Spleen (tissue), 11 donors: ENCODE results near the gene FBXO31. TPM values are rescaled to one million over a fixed set of nuclear protein-coding genes. Genes with fewer than 3 reads are reported as not detected.
"Not testable (repeated sequence)": the region's sequence is repeated elsewhere in the genome, so short reads cannot be mapped to it uniquely, and the experiment has no call there.

ENCODE experiments used
- DNase-seq: peaks from one replicate; pipeline ENCODE4 v3.0.0-alpha.2; 2020
- H3K27ac ChIP-seq, 8 donors: fragments of 200-600 bp; sonication (generic) in 7 of 8; 1 replicate in 4 of 8; 2 replicates in 4 of 8; pipeline versions ENCODE4 v1.5.0 to v1.8.0; 2016 to 2021; ENCODE audit warnings: inconsistent platforms in 4 of 8, mild to moderate bottlenecking in 4 of 8, moderate library complexity in 1 of 8
- H3K27me3 ChIP-seq, 7 donors: fragments of 200-600 bp; sonication (generic) in 6 of 7; replicated peaks in 1 of 7; 1 replicate in 4 of 7; 2 replicates in 3 of 7; pipeline versions ENCODE4 v1.5.0 to v1.8.0; 2016 to 2021; ENCODE audit warnings: inconsistent platforms in 3 of 7, mild to moderate bottlenecking in 1 of 7
- H3K36me3 ChIP-seq, 6 donors: fragments of 200-600 bp; sonication (generic) in 5 of 6; 1 replicate in 4 of 6; 2 replicates in 2 of 6; pipeline versions ENCODE4 v1.5.0 to v1.8.0; 2016 to 2021; ENCODE audit warnings: inconsistent platforms in 2 of 6
- H3K4me1 ChIP-seq, 6 donors: fragments of 200-600 bp; sonication (generic) in 5 of 6; 1 replicate in 3 of 6; 2 replicates in 3 of 6; pipeline versions ENCODE4 v1.5.0 to v1.8.0; 2016 to 2021; ENCODE audit warnings: inconsistent platforms in 3 of 6
- H3K4me3 ChIP-seq, 8 donors: fragments of 200-600 bp; sonication (generic) in 7 of 8; 1 replicate in 4 of 8; 2 replicates in 4 of 8; pipeline versions ENCODE4 v1.5.0 to v1.8.0; 2016 to 2021; ENCODE audit warnings: inconsistent platforms in 4 of 8, mild to moderate bottlenecking in 4 of 8, moderate library complexity in 2 of 8
- H3K9me3 ChIP-seq, 8 donors: fragments of 200-600 bp; sonication (generic) in 7 of 8; 1 replicate in 4 of 8; 2 replicates in 4 of 8; pipeline versions ENCODE4 v1.5.0 to v1.8.0; 2016 to 2021; ENCODE audit warnings: inconsistent platforms in 4 of 8
- CTCF ChIP-seq, 11 experiments: fragments of 200-600 bp in 7 of 11; fragments of 450-650 bp in 4 of 11; sonication (generic) in 4 of 11; IDR thresholded peaks in 8 of 11; conservative IDR thresholded peaks in 3 of 11; 1 replicate in 7 of 11; 2 replicates in 4 of 11; pipeline versions ENCODE4 v1.4.0 to v1.8.0; 2016 to 2021; ENCODE audit warnings: antibody characterized with exemption in 11 of 11, inconsistent platforms in 4 of 11, mild to moderate bottlenecking in 1 of 11
- POLR2A ChIP-seq, 3 donors: fragments of 450-650 bp; IDR thresholded peaks; one replicate each; pipeline ENCODE4 v1.5.1; 2017; ENCODE audit warnings: antibody characterized with exemption in 3 of 3, mild to moderate bottlenecking in 1 of 3
- POLR2AphosphoS5 ChIP-seq, 3 donors: sonication (generic); formaldehyde crosslinking; IDR thresholded peaks; one replicate each; pipeline ENCODE4 v1.5.1; 2017; ENCODE audit warnings: antibody characterized with exemption in 3 of 3
- WGBS, 5 donors: extraction: QIAGEN DNeasy Blood & Tissue Kit in 3 of 5; methylation state at CpG; one replicate each; pipeline versions ENCODE4 v1.1.5 to v1.1.7; 2013 to 2018; 5-methylcytosine and 5-hydroxymethylcytosine counted together
- intact Hi-C: fragments of 100-400 bp; cut with DNase I; formaldehyde crosslinking; loops from one replicate; pipeline ENCODE4 v1.15.0; 2023; ENCODE audit warnings: low total_unique reads
- polyA plus RNA-seq, 3 donors: library from polyadenylated mRNA; stranded (reverse); fragments of 200-250 nt; gene quantifications; one replicate each; pipeline ENCODE4 v1.2.1, GENCODE V29; 2013
- total RNA-seq, 7 donors: library from RNA; depleted of rRNA in 3 of 7; stranded (reverse); fragments of >200 nt in 3 of 7; fragmentation: NEBNext Ultra II Directional in 4 of 7; extraction: Animal tissue kit (Norgen Biotek cat#: 25700) in 4 of 7; gene quantifications; one replicate each; pipeline versions ENCODE4 v1.1.0 to v1.2.1, GENCODE V29; 2016 to 2021
- donor health status: healthy with polysubstance abuse.
- donor health status: DM: no; HTN: no; CAD: no; lungs with moderate emphysema.
- donor health status: DM: no; HTN: no; CAD: no.
- donor health status: Bipolar disorder and iron deficiency.
- donor health status: healthy.
- donor health status: DM: no; HTN: no; CAD: no.
- donor health status: DM: yes; HTN: yes; CAD: no.

Gene FBXO31
- total and polyA plus RNA-seq, 10 donors: 7.9 to 30.6 (median 26.7) TPM

- peak overlapping the region in 1 of 8 donors; percentile 14 for H3K27ac ChIP-seq
- intact Hi-C loops: no loop called here
- no peak for DNase-seq
- peak overlapping the region in 1 of 8 donors; percentile 5 for H3K4me3 ChIP-seq
- no peaks in the 10 kb centered on the region for H3K27me3 ChIP-seq
- WGBS, 5 donors: 74 to 83% (median 79%) methylated on average over 16 to 17 of the region's 17 CpGs
- peaks cover 0 to 77% (median 20%) of the 10 kb centered on the region in 6 donors for H3K36me3 ChIP-seq
- no peaks in the 10 kb centered on the region for H3K9me3 ChIP-seq
- no peak for TF ChIP-seq POLR2A (IDR thresholded peaks at IDR 0.05)
- TF ChIP-seq POLR2AphosphoS5 (IDR thresholded peaks at IDR 0.05): peak in 1 of 3 donors; percentile 6
- H3K4me1 ChIP-seq: peaks cover 0 to 29% (median 22%) of the 10 kb centered on the region in 6 donors
Measured at GRCh38 chr16:87363771-87364455, 19.7 kb downstream of the FBXO31 start.

- H3K9me3 ChIP-seq, H3K27me3 ChIP-seq, intact Hi-C loops, H3K4me3 ChIP-seq, H3K27ac ChIP-seq, DNase-seq: not testable (repeated sequence)
- 95 to 98% (median 96%) methylated on average over 13 of the region's 13 CpGs for WGBS, 5 donors
- Histone ChIP-seq H3K36me3 (peaks cover 0 to 86% (median 29%) of the 10 kb centered on the region in 6 donors), H3K4me1 (peaks cover 0 to 20% (median 13%) of the 10 kb centered on the region in 6 donors)
Measured at GRCh38 chr16:87362828-87363559, 20.6 kb downstream of the FBXO31 start.

GRCh38 chr16:87361916-87362619, 21.5 kb downstream of the FBXO31 start:
- H3K36me3 ChIP-seq: peaks cover 0 to 91% (median 34%) of the 10 kb centered on the region in 6 donors
- no peaks in the 10 kb centered on the region for H3K27me3 ChIP-seq
- DNase-seq: no peak
- TF ChIP-seq POLR2AphosphoS5 (IDR thresholded peaks at IDR 0.05) (no peak), POLR2A (IDR thresholded peaks at IDR 0.05) (no peak), CTCF (IDR thresholded peaks at IDR 0.05 in 8 of 11, conservative IDR thresholded peaks at IDR 0.05 in 3 of 11) (no peak)
- no peak overlapping the region for H3K27ac ChIP-seq
- H3K4me1 ChIP-seq: peaks cover 0 to 12% (median 9%) of the 10 kb centered on the region in 6 donors
- no peak overlapping the region for H3K4me3 ChIP-seq
- H3K9me3 ChIP-seq: no peaks in the 10 kb centered on the region
- intact Hi-C loops: no loop called here
- 95 to 99% (median 97%) methylated on average over 8 of the region's 8 CpGs for WGBS, 5 donors

- no peaks in the 10 kb centered on the region for H3K27me3 ChIP-seq
- TF ChIP-seq CTCF (IDR thresholded peaks at IDR 0.05 in 8 of 11, conservative IDR thresholded peaks at IDR 0.05 in 3 of 11) (no peak), POLR2A (IDR thresholded peaks at IDR 0.05) (no peak), POLR2AphosphoS5 (IDR thresholded peaks at IDR 0.05) (no peak)
- H3K4me3 ChIP-seq: no peak overlapping the region
- H3K27ac ChIP-seq: no peak overlapping the region
- peaks cover 0 to 12% (median 9%) of the 10 kb centered on the region in 6 donors for H3K4me1 ChIP-seq
- intact Hi-C loops: no loop called here
- H3K9me3 ChIP-seq: no peaks in the 10 kb centered on the region
- peaks cover 0 to 90% (median 34%) of the 10 kb centered on the region in 6 donors for H3K36me3 ChIP-seq
- no peak for DNase-seq
- 92 to 97% (median 96%) methylated on average over 12 to 16 of the region's 16 CpGs for WGBS, 5 donors
Measured at GRCh38 chr16:87360862-87361610, 22.5 kb downstream of the FBXO31 start.
